Uterus (tissue), 4 donors: ENCODE measurements around the gene B9D2. TPM values are rescaled to one million over a fixed set of nuclear protein-coding genes. Genes with fewer than 3 reads are reported as not detected.

Source experiments
- DNase-seq, 2 donors: peaks; one replicate each; pipeline ENCODE4 v3.0.0-alpha.2; 2019 to 2020
- H3K27ac ChIP-seq, 2 donors: fragments of 200-600 bp; sonication (generic); 1 replicate in 1 of 2; 2 replicates in 1 of 2; pipeline ENCODE4 v1.5.1; 2016 to 2018
- H3K27me3 ChIP-seq, 2 donors: fragments of 200-600 bp; sonication (generic); one replicate each; pipeline ENCODE4 v1.5.1; 2018 to 2019; ENCODE audit warnings: control low read depth in 1 of 2
- H3K36me3 ChIP-seq, 2 donors: fragments of 200-600 bp; sonication (generic); one replicate each; pipeline ENCODE4 v1.5.1; 2019; ENCODE audit warnings: control low read depth in 1 of 2
- H3K4me1 ChIP-seq, 2 donors: fragments of 200-600 bp; sonication (generic); one replicate each; pipeline ENCODE4 v1.5.1; 2018 to 2019; ENCODE audit warnings: control low read depth in 1 of 2
- H3K4me3 ChIP-seq, 2 donors: fragments of 200-600 bp; sonication (generic); 1 replicate in 1 of 2; 2 replicates in 1 of 2; pipeline ENCODE4 v1.5.1; 2018 to 2019; ENCODE audit warnings: mild to moderate bottlenecking in 1 of 2
- H3K9me3 ChIP-seq, 2 donors: fragments of 200-600 bp; sonication (generic); one replicate each; pipeline ENCODE4 v1.5.1; 2019; ENCODE audit warnings: control low read depth in 1 of 2
- CTCF ChIP-seq, 4 experiments: fragments of 200-600 bp in 2 of 4; fragments of 450-650 bp in 2 of 4; sonication (generic) in 2 of 4; IDR thresholded peaks; one replicate each; pipeline ENCODE4 v1.5.1; 2016 to 2019; ENCODE audit warnings: antibody characterized with exemption in 4 of 4, mild to moderate bottlenecking in 2 of 4, moderate library complexity in 1 of 4
- POLR2A ChIP-seq, 2 donors: fragments of 450-650 bp; IDR thresholded peaks; one replicate each; pipeline ENCODE4 v1.6.1; 2016; ENCODE audit warnings: antibody characterized with exemption in 2 of 2, mild to moderate bottlenecking in 1 of 2, moderate library complexity in 1 of 2
- intact Hi-C: fragments of 100-400 bp; cut with DNase I; formaldehyde crosslinking; loops from one replicate; pipeline ENCODE4 v1.15.1; 2023; ENCODE audit warnings: low total_unique reads
- total RNA-seq, 4 donors: library from RNA; depleted of rRNA in 3 of 4; stranded (reverse); fragments of >200 nt in 3 of 4; gene quantifications; one replicate each; pipeline versions ENCODE4 v1.1.0 to v1.2.4, GENCODE V29; 2014 to 2023
- donor health status: DM: yes; HTN: yes; CAD: no.

B9D2 gene
- total RNA-seq, 4 donors from 2014 or later: 0.29 to 6.2 (median 3.5) TPM; not detected in 1

- intact Hi-C loops: no loop called here
- Histone ChIP-seq H3K4me3 (peak overlapping the region; percentile 74 to 76), H3K4me1 (no peaks in the 10 kb centered on the region), H3K9me3 (no peaks in the 10 kb centered on the region), H3K36me3 (no peaks in the 10 kb centered on the region), H3K27ac (peak overlapping the region; percentile 99), H3K27me3 (no peaks in the 10 kb centered on the region)
- DNase-seq: no peak
- TF ChIP-seq POLR2A (IDR thresholded peaks at IDR 0.05) (no peak), CTCF (IDR thresholded peaks at IDR 0.05) (no peak)
Observed at GRCh38 chr19:41364524-41365391, 809 bp upstream of the B9D2 start.

- intact Hi-C loops: no loop called here
Observed at GRCh38 chr19:41363371-41363752, 587 bp downstream of the B9D2 start.

GRCh38 chr19:41362143-41362847 is 1.7 kb downstream of the B9D2 start:
- no peak for TF ChIP-seq POLR2A (IDR thresholded peaks at IDR 0.05)
- no peak for TF ChIP-seq CTCF (IDR thresholded peaks at IDR 0.05)
- no peaks in the 10 kb centered on the region for H3K4me1 ChIP-seq
- no peaks in the 10 kb centered on the region for H3K9me3 ChIP-seq
- no peaks in the 10 kb centered on the region for H3K36me3 ChIP-seq
- no peak overlapping the region for H3K4me3 ChIP-seq
- H3K27me3 ChIP-seq: no peaks in the 10 kb centered on the region
- H3K27ac ChIP-seq: no peak overlapping the region
- no peak for DNase-seq
- intact Hi-C loops: no loop called here

More at GRCh38 chr19:41363371-41363752, 587 bp downstream of the B9D2 start:
- Histone ChIP-seq H3K36me3 (no peaks in the 10 kb centered on the region), H3K27ac (peak overlapping the region; percentile 99), H3K4me1 (no peaks in the 10 kb centered on the region), H3K27me3 (no peaks in the 10 kb centered on the region), H3K4me3 (peak overlapping the region; percentile 74 to 76), H3K9me3 (no peaks in the 10 kb centered on the region)
- no peak for DNase-seq
- no peak for TF ChIP-seq CTCF (IDR thresholded peaks at IDR 0.05)
- no peak for TF ChIP-seq POLR2A (IDR thresholded peaks at IDR 0.05)

GRCh38 chr19:41359741-41360140 is 4.2 kb downstream of the B9D2 start:
- no peaks in the 10 kb centered on the region for H3K9me3 ChIP-seq
- intact Hi-C loops: no loop called here
- H3K27me3 ChIP-seq: no peaks in the 10 kb centered on the region
- H3K27ac ChIP-seq: no peak overlapping the region
- DNase-seq: no peak
- H3K36me3 ChIP-seq: no peaks in the 10 kb centered on the region
- no peaks in the 10 kb centered on the region for H3K4me1 ChIP-seq
- TF ChIP-seq POLR2A (IDR thresholded peaks at IDR 0.05) (no peak), CTCF (IDR thresholded peaks at IDR 0.05) (no peak)
- no peak overlapping the region for H3K4me3 ChIP-seq

GRCh38 chr19:41357746-41358145 is 6.2 kb downstream of the B9D2 start:
- H3K4me1 ChIP-seq: peaks cover 0 to 6% of the 10 kb centered on the region in 2 donors
- intact Hi-C loops: no loop called here

More at GRCh38 chr19:41357746-41358145, 6.2 kb downstream of the B9D2 start:
- no peak for DNase-seq
- TF ChIP-seq CTCF (IDR thresholded peaks at IDR 0.05) (no peak), POLR2A (IDR thresholded peaks at IDR 0.05) (no peak)
- no peaks in the 10 kb centered on the region for H3K36me3 ChIP-seq
- H3K27ac ChIP-seq: no peak overlapping the region
- no peaks in the 10 kb centered on the region for H3K27me3 ChIP-seq
- H3K9me3 ChIP-seq: no peaks in the 10 kb centered on the region
- H3K4me3 ChIP-seq: no peak overlapping the region
